Thoracic aorta endothelial cell (primary cell): Measurements from ENCODE around the gene PEAR1. TPM values are rescaled to one million over a fixed set of nuclear protein-coding genes. Genes with fewer than 3 reads are reported as not detected.

ENCODE experiments used
- small RNA-seq: library from RNA; depleted of rRNA; stranded (forward); fragments of <200 nt; gene quantifications from one replicate; pipeline ENCODE3, GENCODE V24; 2012
- total RNA-seq: library from RNA; depleted of rRNA; stranded (reverse); fragments of >200 nt; gene quantifications from 2 replicates; pipeline ENCODE4 v1.2.3, GENCODE V29; 2012

Gene PEAR1, protein sequence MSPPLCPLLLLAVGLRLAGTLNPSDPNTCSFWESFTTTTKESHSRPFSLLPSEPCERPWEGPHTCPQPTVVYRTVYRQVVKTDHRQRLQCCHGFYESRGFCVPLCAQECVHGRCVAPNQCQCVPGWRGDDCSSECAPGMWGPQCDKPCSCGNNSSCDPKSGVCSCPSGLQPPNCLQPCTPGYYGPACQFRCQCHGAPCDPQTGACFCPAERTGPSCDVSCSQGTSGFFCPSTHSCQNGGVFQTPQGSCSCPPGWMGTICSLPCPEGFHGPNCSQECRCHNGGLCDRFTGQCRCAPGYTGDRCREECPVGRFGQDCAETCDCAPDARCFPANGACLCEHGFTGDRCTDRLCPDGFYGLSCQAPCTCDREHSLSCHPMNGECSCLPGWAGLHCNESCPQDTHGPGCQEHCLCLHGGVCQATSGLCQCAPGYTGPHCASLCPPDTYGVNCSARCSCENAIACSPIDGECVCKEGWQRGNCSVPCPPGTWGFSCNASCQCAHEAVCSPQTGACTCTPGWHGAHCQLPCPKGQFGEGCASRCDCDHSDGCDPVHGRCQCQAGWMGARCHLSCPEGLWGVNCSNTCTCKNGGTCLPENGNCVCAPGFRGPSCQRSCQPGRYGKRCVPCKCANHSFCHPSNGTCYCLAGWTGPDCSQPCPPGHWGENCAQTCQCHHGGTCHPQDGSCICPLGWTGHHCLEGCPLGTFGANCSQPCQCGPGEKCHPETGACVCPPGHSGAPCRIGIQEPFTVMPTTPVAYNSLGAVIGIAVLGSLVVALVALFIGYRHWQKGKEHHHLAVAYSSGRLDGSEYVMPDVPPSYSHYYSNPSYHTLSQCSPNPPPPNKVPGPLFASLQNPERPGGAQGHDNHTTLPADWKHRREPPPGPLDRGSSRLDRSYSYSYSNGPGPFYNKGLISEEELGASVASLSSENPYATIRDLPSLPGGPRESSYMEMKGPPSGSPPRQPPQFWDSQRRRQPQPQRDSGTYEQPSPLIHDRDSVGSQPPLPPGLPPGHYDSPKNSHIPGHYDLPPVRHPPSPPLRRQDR
- 45.9 and 50.5 TPM in 2 replicates for total RNA-seq

DNA sequence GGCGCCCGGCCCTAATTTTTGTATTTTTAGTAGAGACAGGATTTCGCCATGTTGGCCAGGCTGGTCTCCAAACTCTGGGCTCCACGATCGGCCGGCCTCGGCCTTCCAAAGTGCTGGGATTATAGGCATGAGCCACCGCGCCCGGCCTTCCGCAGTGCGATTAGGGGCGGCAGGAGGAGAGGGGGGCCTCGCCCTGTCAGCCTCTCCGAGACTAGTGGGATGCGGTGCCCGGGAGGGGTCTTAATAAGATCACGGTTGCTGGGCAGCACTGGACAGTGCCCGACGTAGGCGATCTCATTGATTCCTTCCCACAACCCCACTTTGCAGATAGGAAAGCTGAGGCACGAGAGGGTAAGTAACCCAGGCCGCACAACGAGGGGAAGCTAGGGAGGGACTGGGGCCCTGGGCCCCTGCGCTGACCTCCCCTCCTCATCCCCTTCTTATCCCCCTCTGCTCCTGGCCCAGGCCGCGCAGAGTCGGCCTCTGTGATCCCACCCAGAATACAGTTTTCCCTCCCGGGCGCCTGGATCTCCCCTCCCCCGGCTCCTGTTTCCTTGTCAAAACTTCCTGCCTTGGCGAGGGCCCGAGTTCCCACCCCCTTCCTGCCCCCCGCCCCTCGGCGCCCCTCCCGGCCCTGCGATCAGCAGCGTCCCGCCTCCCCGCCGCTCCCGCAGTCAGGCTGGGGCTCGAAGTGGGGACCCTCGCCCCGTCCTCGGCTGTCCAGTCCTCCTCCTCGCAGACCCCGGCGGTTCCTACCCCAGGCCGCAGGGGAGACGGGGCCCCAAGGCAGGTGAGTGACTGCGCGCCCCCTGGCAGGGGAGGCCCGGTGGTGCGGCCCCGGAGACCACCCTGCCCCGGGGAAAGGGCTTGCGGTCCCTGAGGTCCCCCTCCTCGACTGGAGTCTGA, at the start of gene PEAR1:
Gene PEAR1 (plus strand): TSS at position 671 of the 906 bp plus-strand sequence. CDS start 10,209 bp downstream, outside the sequence.

DNA sequence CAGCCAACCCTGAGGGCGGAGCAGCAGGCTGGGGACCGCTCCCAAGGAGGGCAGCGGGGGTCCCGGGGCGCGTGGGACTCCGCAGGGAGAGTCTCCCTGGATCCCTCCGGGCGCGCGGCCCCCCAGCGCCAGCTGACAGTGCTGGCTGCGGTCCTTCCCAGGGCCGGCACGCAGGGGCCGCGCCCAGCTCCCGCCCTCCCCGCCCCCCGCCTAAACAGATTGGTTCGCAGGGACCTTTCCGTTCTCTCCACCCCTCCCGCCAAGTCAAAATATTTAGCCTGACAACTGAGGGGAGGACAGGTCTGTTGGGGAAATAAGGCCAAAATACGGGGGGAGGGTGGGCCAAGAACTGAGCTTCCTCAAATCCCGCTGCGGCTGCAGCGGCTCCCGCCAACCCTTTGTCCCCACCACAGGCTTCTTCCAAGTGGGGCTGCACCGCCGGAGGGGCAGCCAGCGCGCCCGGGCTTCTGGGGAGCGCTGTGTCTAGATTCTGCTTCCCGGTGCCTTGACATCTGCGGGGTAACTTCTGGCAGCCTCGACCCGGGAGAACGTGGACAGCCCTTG, 34.5 kb upstream of the PEAR1 start, which contains the start of gene INSRR:
Gene INSRR (minus strand): TSS at position 159 of the 564 bp plus-strand sequence. CDS start 496 bp downstream, outside the sequence.

DNA sequence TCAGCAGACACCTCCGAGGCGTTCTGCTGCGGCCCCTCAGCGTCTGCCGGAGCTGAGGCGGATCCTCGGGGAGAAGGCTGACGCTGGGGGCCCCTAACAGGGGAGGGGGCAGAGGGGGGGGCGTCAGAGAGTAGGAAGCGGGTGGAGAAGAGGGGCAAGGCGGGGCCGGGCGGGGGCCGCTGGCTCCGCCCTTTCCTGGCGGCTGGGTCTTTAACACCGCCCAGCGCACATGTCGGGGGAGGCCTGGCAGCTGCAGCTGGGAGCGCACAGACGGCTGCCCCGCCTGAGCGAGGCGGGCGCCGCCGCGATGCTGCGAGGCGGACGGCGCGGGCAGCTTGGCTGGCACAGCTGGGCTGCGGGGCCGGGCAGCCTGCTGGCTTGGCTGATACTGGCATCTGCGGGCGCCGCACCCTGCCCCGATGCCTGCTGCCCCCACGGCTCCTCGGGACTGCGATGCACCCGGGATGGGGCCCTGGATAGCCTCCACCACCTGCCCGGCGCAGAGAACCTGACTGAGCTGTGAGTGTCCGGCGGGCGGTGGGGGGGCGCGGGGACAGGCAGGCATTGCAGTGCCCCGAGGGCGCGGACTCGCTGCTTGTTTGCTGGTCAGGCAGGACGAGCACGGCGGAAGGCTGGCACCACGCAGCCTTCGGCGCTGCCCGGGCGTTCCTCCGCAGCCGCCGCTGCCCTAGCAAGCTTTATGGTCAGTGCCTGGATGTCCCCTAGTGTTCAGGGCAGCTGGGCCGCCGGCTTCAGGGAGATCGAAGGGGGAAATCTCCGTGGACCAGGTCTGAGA, 32.7 kb upstream of the PEAR1 start, which contains the start of gene NTRK1:
Gene NTRK1 (plus strand): TSS at position 238 of the 796 bp plus-strand sequence. CDS start 70 bp downstream, at position 308.

DNA sequence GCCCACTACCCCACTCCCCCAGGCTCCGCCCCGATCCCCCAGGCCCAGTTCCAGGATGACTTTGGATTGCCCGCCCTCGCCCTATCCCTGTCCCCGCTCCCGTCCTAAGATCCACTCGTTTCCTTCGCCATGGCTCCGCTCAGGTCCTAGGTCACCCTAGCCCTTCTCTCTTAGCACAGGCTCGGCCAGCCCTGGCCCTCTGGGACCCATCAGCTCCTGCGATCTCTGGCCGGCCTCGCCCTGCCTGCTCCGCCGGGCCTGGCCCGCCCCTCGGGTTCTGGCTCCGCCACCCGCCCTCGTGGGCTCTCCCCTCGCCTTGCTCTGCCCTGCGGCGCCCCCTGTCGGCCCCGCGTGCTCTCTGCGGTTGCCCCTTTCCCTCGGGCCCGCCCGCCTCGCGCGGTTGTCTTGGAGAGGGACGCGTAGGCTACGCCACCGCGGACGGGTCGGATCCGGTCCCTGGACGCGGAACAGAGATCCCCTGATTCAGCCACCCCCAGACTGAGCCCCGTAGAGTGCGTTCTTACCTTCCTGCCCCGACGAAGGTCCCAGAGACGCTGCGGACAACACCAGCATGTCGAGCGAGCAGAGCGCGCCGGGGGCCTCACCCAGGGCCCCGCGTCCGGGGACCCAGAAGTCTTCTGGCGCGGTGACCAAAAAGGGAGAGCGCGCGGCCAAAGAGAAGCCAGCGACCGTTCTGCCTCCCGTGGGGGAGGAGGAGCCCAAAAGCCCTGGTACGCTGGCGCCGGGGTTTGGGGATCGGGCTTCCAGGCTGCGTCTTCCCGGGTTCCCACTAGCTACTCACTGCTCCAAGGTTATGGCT, 26.9 kb downstream of the PEAR1 start, which contains the start of gene LRRC71:
Gene LRRC71 (plus strand): TSS at position 400 of the 820 bp plus-strand sequence. CDS start 172 bp downstream, at position 572.

Small RNA genes within 50 kb of the gene (small RNA-seq; reads per million reads assigned to genes)
- gene MIR765: not detected

Other genes with a start within 250 kb of the PEAR1 start
- gene NES, start 216.3 kb upstream of the PEAR1 start, total RNA-seq: 240 and 287 TPM in 2 replicates
- gene CRABP2, start 188.1 kb upstream of the PEAR1 start, total RNA-seq: 0.72 and 1.2 TPM in 2 replicates
- gene METTL25B, start 165.2 kb upstream of the PEAR1 start, total RNA-seq: 10.0 and 13.0 TPM in 2 replicates
- gene ISG20L2, start 165.0 kb upstream of the PEAR1 start, total RNA-seq: 28.3 and 30.5 TPM in 2 replicates
- gene MRPL24, start 152.6 kb upstream of the PEAR1 start, total RNA-seq: 42.4 and 46.3 TPM in 2 replicates
- gene HDGF, start 142.0 kb upstream of the PEAR1 start, total RNA-seq: 227 and 275 TPM in 2 replicates
- gene PRCC, start 126.2 kb upstream of the PEAR1 start, total RNA-seq: 29.5 and 31.9 TPM in 2 replicates
- gene SH2D2A, start 76.9 kb upstream of the PEAR1 start, total RNA-seq: 0.27 and 0.65 TPM in 2 replicates
- gene INSRR, start 34.6 kb upstream of the PEAR1 start, total RNA-seq: not detected in 2 replicates
- gene NTRK1, start 32.9 kb upstream of the PEAR1 start, total RNA-seq: not detected in 2 replicates
- gene LRRC71, start 26.9 kb downstream of the PEAR1 start, total RNA-seq: 0.27 and 0.36 TPM in 2 replicates
- 24.1 and 28.4 TPM in 2 replicates for gene ARHGEF11, start 152.0 kb downstream of the PEAR1 start, total RNA-seq
- gene ETV3L, start 206.1 kb downstream of the PEAR1 start, total RNA-seq: not detected in 2 replicates
- gene ETV3, start 244.7 kb downstream of the PEAR1 start, total RNA-seq: 18.6 and 20.6 TPM in 2 replicates